PFSK-1 (cell line): ENCODE data around the gene CAPN5.

Experiments
- FOXP2 ChIP-seq: optimal IDR thresholded peaks from 2 replicates; pipeline ENCODE3; 2011; ENCODE audit warnings: borderline replicate concordance, control low read depth, inconsistent platforms; ENCODE audit not compliant: insufficient read depth; ENCODE audit errors: extremely low read length, extremely low read depth
- POLR2AphosphoS5 ChIP-seq: IDR thresholded peaks from 2 replicates; pipeline ENCODE4 v1.6.1; 2012; ENCODE audit warnings: low read depth, mild to moderate bottlenecking, control low read depth, low read length, moderate library complexity
- SIN3A ChIP-seq: IDR thresholded peaks from 2 replicates; pipeline ENCODE4 v1.6.1; 2012; ENCODE audit warnings: mild to moderate bottlenecking, low read length, moderate library complexity, borderline replicate concordance; ENCODE audit not compliant: insufficient read depth
- TAF1 ChIP-seq: IDR thresholded peaks from 2 replicates; pipeline ENCODE4 v1.6.1; 2012; ENCODE audit warnings: low read length, control low read depth, borderline replicate concordance; ENCODE audit not compliant: insufficient read depth
- TF ChIP-seq, protein P1 (sequence below), 2 experiments: IDR thresholded peaks; 2 replicates each; pipeline versions ENCODE4 v1.6.1 to v1.8.0; 2011 to 2012; ENCODE audit warnings: low read depth in 2 of 2, low read length in 2 of 2, control low read depth in 1 of 2, inconsistent platforms in 1 of 2, mild to moderate bottlenecking in 1 of 2, moderate library complexity in 1 of 2; ENCODE audit not compliant: insufficient read depth in 1 of 2

CAPN5 gene

DNA sequence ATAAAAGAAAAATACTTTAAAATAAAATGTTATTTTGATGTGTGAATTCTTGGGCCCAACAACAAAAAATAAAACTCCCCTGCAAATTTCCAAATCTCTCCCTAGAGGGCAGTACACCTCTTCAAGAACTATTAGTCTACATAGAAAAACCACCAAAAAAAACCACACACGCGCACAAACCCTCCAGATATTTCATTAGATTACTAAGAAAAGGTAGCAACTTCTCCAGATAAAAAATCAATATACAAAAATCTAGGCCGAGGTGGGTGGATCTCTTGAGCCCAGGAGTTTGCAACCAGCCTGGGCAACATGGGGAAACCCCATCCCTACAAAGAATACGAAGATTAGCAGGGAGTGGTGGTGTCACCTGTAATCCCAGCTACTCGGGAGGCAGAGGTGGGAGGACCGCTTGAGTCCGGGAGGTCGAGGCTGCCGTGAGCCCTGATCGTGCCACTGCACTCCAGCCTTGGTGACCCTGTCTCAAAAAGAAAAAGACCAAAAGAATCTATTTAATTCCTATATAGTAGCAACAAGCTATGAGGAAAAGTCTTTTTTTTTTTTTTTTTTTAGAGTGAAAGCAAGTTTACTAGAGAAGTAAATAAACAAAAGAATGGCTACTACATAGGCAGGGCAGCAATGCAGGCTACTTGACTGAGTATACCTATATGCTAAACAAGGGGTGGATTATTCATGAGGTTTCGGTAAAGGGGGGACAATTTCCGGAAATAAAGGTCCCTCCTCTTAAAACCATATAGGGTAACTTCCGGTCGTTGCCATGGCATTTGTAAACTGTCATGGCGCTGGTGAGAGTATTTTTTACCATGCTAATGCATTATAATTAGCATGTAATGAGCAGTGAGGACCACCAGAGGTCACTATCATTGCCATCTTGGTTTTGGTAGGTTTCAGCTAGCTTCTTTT is 19.5 kb upstream of the CAPN5 start:
- TF ChIP-seq, protein P1, sequence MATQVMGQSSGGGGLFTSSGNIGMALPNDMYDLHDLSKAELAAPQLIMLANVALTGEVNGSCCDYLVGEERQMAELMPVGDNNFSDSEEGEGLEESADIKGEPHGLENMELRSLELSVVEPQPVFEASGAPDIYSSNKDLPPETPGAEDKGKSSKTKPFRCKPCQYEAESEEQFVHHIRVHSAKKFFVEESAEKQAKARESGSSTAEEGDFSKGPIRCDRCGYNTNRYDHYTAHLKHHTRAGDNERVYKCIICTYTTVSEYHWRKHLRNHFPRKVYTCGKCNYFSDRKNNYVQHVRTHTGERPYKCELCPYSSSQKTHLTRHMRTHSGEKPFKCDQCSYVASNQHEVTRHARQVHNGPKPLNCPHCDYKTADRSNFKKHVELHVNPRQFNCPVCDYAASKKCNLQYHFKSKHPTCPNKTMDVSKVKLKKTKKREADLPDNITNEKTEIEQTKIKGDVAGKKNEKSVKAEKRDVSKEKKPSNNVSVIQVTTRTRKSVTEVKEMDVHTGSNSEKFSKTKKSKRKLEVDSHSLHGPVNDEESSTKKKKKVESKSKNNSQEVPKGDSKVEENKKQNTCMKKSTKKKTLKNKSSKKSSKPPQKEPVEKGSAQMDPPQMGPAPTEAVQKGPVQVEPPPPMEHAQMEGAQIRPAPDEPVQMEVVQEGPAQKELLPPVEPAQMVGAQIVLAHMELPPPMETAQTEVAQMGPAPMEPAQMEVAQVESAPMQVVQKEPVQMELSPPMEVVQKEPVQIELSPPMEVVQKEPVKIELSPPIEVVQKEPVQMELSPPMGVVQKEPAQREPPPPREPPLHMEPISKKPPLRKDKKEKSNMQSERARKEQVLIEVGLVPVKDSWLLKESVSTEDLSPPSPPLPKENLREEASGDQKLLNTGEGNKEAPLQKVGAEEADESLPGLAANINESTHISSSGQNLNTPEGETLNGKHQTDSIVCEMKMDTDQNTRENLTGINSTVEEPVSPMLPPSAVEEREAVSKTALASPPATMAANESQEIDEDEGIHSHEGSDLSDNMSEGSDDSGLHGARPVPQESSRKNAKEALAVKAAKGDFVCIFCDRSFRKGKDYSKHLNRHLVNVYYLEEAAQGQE (IDR thresholded peaks at IDR 0.05; ENCODE audit: insufficient read depth in 1 of 2, low read depth in 2 of 2, low read length in 2 of 2): no peak
- no peak for TF ChIP-seq TAF1
- no peak for TF ChIP-seq POLR2AphosphoS5
- no peak for TF ChIP-seq SIN3A
- TF ChIP-seq FOXP2: no peak

DNA sequence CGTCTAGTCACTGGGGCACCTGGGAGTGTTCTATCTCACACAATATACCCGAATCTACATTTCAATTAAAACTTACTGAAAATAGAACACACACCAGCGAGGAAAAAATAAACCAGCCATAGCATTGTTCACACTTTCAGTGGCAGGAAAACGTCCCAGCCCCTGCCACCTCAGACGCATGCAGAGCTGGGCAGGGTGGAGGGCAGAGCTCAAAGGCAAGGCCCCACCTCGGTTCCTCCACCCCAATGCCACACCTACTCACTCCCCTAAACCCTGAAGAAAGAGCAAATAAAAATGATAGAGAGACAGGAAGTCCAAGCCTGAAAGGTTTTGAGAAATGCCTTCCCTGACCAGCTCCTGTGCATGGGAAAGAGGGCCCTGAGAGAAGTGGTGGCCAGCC is 17.7 kb upstream of the CAPN5 start:
- no peak for TF ChIP-seq FOXP2
- no peak for TF ChIP-seq SIN3A
- no peak for TF ChIP-seq POLR2AphosphoS5
- TF ChIP-seq, protein P1 (IDR thresholded peaks at IDR 0.05; ENCODE audit: insufficient read depth in 1 of 2, low read depth in 2 of 2, low read length in 2 of 2): no peak
- no peak for TF ChIP-seq TAF1

DNA sequence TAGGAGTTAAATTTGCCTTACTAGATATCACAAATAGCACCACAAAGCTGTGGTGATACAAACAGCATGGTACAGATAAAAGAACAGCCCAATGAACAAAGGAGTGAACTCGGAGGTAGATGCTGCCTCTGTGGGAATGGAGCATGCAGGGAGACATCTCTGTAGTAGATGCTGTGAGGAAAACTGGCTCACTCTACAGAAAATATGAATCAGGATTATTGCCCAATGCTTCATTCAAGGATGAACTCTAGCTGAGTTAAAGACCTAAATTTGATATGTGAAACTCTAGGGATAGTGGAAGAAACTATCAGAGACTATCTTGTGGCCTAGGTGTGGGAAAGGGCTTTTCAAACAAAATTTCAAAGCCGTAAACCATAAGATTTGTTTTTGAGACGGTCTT is 15.3 kb upstream of the CAPN5 start:
- no peak for TF ChIP-seq FOXP2
- TF ChIP-seq TAF1: no peak
- TF ChIP-seq, protein P1 (IDR thresholded peaks at IDR 0.05; ENCODE audit: insufficient read depth in 1 of 2, low read depth in 2 of 2, low read length in 2 of 2): no peak
- no peak for TF ChIP-seq SIN3A
- no peak for TF ChIP-seq POLR2AphosphoS5

DNA sequence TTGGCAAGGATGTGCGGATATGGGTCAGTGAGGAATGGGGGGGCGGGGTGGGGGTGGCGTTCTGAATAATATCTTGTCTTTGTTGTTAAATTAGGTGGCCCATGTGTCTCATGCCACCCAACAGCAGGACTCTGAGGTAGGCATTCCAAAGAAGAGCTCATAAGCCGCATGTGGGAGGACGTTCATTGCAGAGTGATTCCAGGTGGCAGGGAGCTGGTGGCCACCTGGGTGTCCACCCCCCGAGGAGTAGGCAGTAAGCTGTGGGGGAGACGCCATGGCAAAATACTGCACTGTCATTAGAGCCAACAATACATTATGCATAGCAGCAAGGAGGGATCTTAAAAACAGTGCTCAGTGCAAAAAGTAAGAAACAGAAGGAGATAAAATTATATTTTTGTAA is 14.3 kb upstream of the CAPN5 start:
- TF ChIP-seq SIN3A (no peak), TAF1 (no peak), FOXP2 (no peak)
- TF ChIP-seq, protein P1 (IDR thresholded peaks at IDR 0.05; ENCODE audit: insufficient read depth in 1 of 2, low read depth in 2 of 2, low read length in 2 of 2): no peak
